Transverse colon (tissue), 4 donors: ENCODE measurements around the gene ZBTB16. TPM values are rescaled to one million over a fixed set of nuclear protein-coding genes. Genes with fewer than 3 reads are reported as not detected.

Source experiments
- DNase-seq: peaks from one replicate; pipeline ENCODE4 v3.0.0-alpha.2; 2019
- H3K27ac ChIP-seq, 4 donors: fragments of 200-600 bp; sonication (generic); 2 replicates each; pipeline ENCODE4 v1.5.1; 2016 to 2018; ENCODE audit warnings: inconsistent platforms in 4 of 4
- H3K27me3 ChIP-seq: fragments of 200-600 bp; sonication (generic); 2 replicates; pipeline ENCODE4 v1.5.1; 2017; ENCODE audit warnings: inconsistent platforms
- H3K36me3 ChIP-seq, 4 donors: fragments of 200-600 bp; sonication (generic); 2 replicates each; pipeline ENCODE4 v1.5.1; 2017 to 2019; ENCODE audit warnings: inconsistent platforms in 4 of 4
- H3K4me1 ChIP-seq, 4 donors: fragments of 200-600 bp; sonication (generic); 2 replicates each; pipeline ENCODE4 v1.5.1; 2017 to 2020; ENCODE audit warnings: inconsistent platforms in 4 of 4
- H3K4me3 ChIP-seq, 4 donors: fragments of 200-600 bp; sonication (generic); 1 replicate in 1 of 4; 2 replicates in 3 of 4; pipeline versions ENCODE4 v1.5.1 to v1.6.1; 2017 to 2019; ENCODE audit warnings: inconsistent platforms in 4 of 4
- H3K9me3 ChIP-seq, 2 donors: fragments of 200-600 bp; sonication (generic); 2 replicates each; pipeline ENCODE4 v1.5.1; 2017 to 2019; ENCODE audit warnings: inconsistent platforms in 2 of 2
- CTCF ChIP-seq, 5 experiments: fragments of 200-600 bp in 3 of 5; fragments of 450-650 bp in 2 of 5; sonication (generic) in 3 of 5; IDR thresholded peaks; 1 replicate in 2 of 5; 2 replicates in 3 of 5; pipeline ENCODE4 v1.5.1; 2016 to 2017; ENCODE audit warnings: antibody characterized with exemption in 5 of 5, inconsistent platforms in 3 of 5, mild to moderate bottlenecking in 2 of 5, moderate library complexity in 1 of 5
- EP300 ChIP-seq: sonication (generic); formaldehyde crosslinking; IDR thresholded peaks from one replicate; pipeline ENCODE4 v1.6.1; 2017; ENCODE audit warnings: antibody characterized with exemption, low read depth
- POLR2A ChIP-seq: fragments of 450-650 bp; IDR thresholded peaks from one replicate; pipeline ENCODE4 v1.6.1; 2016; ENCODE audit warnings: antibody characterized with exemption, mild to moderate bottlenecking, moderate library complexity
- POLR2AphosphoS5 ChIP-seq, 3 donors: sonication (generic); formaldehyde crosslinking; IDR thresholded peaks; one replicate each; pipeline ENCODE4 v1.6.1; 2016; ENCODE audit warnings: antibody characterized with exemption in 3 of 3
- WGBS, 2 donors: methylation state at CpG; one replicate each; pipeline ENCODE4 v1.1.5; 2018; ENCODE audit warnings: low coverage in 1 of 2; 5-methylcytosine and 5-hydroxymethylcytosine counted together
- in situ Hi-C, 4 donors: fragments of 200-750 bp; cut with MboI; loops; one replicate each; pipeline versions ENCODE4 v1.15.0 to v1.15.1; 2017; ENCODE audit warnings: low sequenced_read_pairs in 3 of 4, low pct_ligation_motif_present in 1 of 4, low pct_unique_long_range_greater_than_20kb in 1 of 4
- intact Hi-C: fragments of 100-400 bp; cut with DNase I; formaldehyde crosslinking; loops from one replicate; pipeline ENCODE4 v1.15.1; 2023; ENCODE audit warnings: low total_unique reads
- total RNA-seq, 4 donors: library from RNA; depleted of rRNA; stranded (reverse); fragments of >200 nt; gene quantifications; one replicate each; pipeline ENCODE4 v1.1.0, GENCODE V29; 2016

The ZBTB16 gene
- total RNA-seq, 4 donors from 2014 or later: 108 to 271 (median 155) TPM

DNA sequence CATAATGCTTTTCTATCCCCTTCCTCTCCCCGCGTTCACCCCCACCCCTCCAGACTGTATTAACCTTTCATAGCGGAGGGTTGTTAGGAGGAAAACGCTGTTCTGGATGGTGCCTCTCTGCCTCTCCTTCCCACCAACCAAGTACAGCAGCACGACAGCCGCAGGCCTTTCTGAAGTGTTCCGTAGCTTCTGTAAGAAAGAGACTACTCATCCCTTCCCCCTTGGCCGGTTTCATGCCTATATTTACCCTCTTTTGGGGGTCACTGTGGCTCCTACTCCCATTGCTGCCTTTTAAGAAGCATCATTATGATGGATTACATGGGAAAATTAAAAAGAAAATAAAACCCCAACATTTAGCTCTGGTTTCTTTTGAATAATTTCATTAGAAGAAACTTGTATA, 46.5 kb downstream of the ZBTB16 start:
- H3K27ac ChIP-seq: no peak overlapping the region
- no peak for DNase-seq
- in situ Hi-C loops: no loop called here
- no peak for TF ChIP-seq CTCF (IDR thresholded peaks at IDR 0.05)
- no peak for TF ChIP-seq POLR2AphosphoS5 (IDR thresholded peaks at IDR 0.05)
- no peak for TF ChIP-seq POLR2A
- no peak for TF ChIP-seq EP300
- H3K9me3 ChIP-seq: no peaks in the 10 kb centered on the region
- H3K4me3 ChIP-seq: no peak overlapping the region
- H3K27me3 ChIP-seq: no peaks in the 10 kb centered on the region
- WGBS, 2 donors: 86 to 89% methylated on average over 7 to 8 of the region's 8 CpGs
- intact Hi-C loops: no loop called here
- H3K36me3 ChIP-seq: no peaks in the 10 kb centered on the region
- H3K4me1 ChIP-seq: peaks cover 20 to 51% (median 37%) of the 10 kb centered on the region in 4 donors

DNA sequence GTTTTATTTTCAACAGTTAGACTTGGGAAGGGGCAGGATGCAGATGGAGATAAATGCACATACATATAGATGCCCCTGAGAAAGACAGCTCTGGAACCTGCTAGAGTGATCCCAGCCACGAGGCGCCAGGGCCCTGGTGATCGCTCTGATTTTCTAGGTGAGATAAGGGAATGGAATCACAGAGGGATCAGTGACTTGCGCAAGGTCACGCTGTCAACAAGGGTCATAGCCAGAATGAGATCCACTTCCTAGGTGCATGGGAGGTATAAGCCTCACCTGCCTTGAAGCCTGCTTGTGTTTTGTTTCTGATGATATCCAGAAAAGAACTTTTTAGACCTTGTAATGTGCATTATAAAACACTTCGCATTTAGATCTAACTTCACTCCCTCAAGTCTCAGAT, 47.5 kb downstream of the ZBTB16 start:
- Histone ChIP-seq H3K9me3 (no peaks in the 10 kb centered on the region), H3K4me1 (peaks cover 20 to 50% (median 44%) of the 10 kb centered on the region in 4 donors), H3K36me3 (no peaks in the 10 kb centered on the region), H3K27ac (no peak overlapping the region), H3K27me3 (no peaks in the 10 kb centered on the region), H3K4me3 (no peak overlapping the region)
- 92 to 98% methylated on average over 6 of the region's 6 CpGs for WGBS, 2 donors
- intact Hi-C loops: no loop called here
- no peak for TF ChIP-seq EP300
- no peak for TF ChIP-seq POLR2AphosphoS5 (IDR thresholded peaks at IDR 0.05)
- TF ChIP-seq POLR2A: no peak
- TF ChIP-seq CTCF (IDR thresholded peaks at IDR 0.05): no peak
- in situ Hi-C loops: no loop called here
- no peak for DNase-seq

DNA sequence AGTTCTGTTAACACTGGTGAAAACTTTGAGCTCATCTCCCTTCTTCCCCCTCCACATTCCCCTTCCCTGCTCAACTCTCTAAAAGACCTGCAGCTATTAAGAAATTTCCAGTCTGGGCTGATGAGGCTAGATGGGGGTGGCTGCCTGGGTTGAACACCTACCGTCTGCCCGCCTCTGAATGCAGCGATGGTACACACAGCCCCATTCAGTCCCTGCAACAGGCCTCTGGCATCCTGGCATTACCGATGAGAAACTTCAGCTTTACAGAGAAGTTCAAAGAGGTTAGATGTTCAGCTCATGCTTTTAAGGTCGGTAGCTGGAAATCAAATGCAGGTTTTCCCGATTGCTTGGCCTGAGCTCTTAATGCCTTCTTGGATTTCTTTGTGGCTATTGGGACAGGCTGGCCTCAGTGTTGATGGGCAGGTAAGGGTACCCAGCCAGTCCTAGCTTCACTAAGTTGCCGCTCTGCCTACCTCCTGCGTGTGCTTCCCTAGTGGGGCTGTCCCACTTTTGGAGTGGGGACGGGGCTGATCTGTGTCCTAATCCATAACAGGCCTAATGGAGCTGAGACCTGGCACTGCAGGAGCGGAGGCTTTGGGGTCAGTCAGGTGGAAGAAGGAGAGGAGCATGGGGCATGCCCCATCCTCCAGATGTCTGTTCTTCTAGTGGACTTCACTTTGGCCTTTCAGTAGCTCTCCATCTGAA, 49.1 kb downstream of the ZBTB16 start:
- peak overlapping the region in 2 of 4 donors; percentile 6 to 26 for H3K27ac ChIP-seq
- TF ChIP-seq POLR2AphosphoS5 (IDR thresholded peaks at IDR 0.05) (no peak), EP300 (no peak)
- no peaks in the 10 kb centered on the region for H3K36me3 ChIP-seq
- H3K4me1 ChIP-seq: peaks cover 20 to 55% (median 40%) of the 10 kb centered on the region in 4 donors
- no peak overlapping the region for H3K4me3 ChIP-seq
- WGBS, 2 donors: 96% methylated on average over 10 of the region's 10 CpGs; no CpG with 5 or more reads in 1 of the 2 donors
- intact Hi-C loops: no loop called here
- H3K9me3 ChIP-seq: no peaks in the 10 kb centered on the region
- DNase-seq: no peak
- in situ Hi-C loops: no loop called here
- H3K27me3 ChIP-seq: no peaks in the 10 kb centered on the region

DNA sequence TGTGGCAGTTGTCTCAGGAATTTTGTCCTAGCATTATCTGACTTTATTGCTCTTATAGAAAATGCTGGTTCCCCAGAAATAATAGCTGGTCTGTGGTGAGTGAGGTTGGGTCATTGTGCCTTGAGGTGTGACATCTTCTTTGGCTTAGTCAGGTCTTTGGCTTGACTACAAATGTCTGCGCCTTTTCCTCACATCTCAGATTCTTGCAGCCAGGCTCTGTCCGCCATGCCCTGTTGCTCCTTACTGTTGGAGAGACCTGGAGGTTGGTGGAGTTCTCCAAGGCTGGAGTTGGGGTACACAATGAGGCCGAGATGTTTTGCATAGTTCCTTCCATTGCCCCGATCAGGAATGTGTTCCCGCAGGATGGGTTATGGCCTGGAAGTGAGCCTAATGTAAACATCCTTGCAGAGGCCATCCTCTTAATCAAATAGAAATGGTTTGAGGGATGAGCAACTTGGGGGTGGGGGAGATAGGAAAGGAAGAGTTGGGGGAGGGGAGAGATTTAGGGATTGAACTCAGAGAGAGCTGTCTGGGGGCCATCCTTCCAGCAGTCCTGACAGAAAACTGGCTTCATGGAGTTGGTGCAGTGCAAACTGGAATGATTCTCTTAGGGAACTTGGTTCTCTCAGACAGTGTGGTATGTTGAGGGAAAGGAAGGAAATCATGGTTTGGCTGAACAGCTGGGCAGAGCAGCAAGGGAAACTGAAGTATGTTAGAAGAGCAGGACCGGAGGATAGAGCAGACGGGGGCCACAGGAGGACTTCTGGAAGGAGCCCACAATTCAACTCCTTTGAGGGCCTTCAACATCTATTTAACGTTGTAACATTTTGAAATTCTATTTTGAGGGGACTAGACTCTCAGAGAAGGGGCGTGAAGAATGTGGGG, 49.9 kb downstream of the ZBTB16 start:
- peaks cover 20 to 56% (median 37%) of the 10 kb centered on the region in 4 donors for H3K4me1 ChIP-seq
- no peak for DNase-seq
- no peaks in the 10 kb centered on the region for H3K27me3 ChIP-seq
- TF ChIP-seq EP300 (no peak), POLR2AphosphoS5 (IDR thresholded peaks at IDR 0.05) (no peak), POLR2A (no peak), CTCF (IDR thresholded peaks at IDR 0.05) (no peak)
- no peaks in the 10 kb centered on the region for H3K36me3 ChIP-seq
- no peak overlapping the region for H3K4me3 ChIP-seq
- in situ Hi-C loops: no loop called here
- H3K9me3 ChIP-seq: no peaks in the 10 kb centered on the region
- intact Hi-C loops: no loop called here
- peak overlapping the region; percentile 21 to 53 (median 33) for H3K27ac ChIP-seq
- WGBS, 2 donors: 74 to 76% methylated on average over 4 to 9 of the region's 9 CpGs
